Mesendoderm (in vitro differentiated cells): ENCODE results near the gene PCDHA2.

Experiments used
- DNase-seq: peaks from one replicate; pipeline ENCODE4 v3.0.0; 2013
- H2AK5ac ChIP-seq: 2 replicates; pipeline ENCODE4 v1.6.1; 2013; ENCODE audit warnings: low read length, inconsistent platforms
- H2BK120ac ChIP-seq: 2 replicates; pipeline ENCODE4 v1.6.1; 2013; ENCODE audit warnings: low read depth, mild to moderate bottlenecking, low read length, moderate library complexity, mixed read lengths
- H2BK15ac ChIP-seq: replicated peaks from 2 replicates; pipeline ENCODE4 v1.6.1; 2013; ENCODE audit warnings: low read depth, mild to moderate bottlenecking, moderate library complexity
- H2BK5ac ChIP-seq: 2 replicates; pipeline ENCODE4 v1.6.1; 2013; ENCODE audit warnings: low read length, inconsistent platforms
- H3K18ac ChIP-seq: 2 replicates; pipeline ENCODE4 v1.6.1; 2013; ENCODE audit warnings: mild to moderate bottlenecking, low read length, mixed read lengths
- H3K23ac ChIP-seq: one replicate; pipeline ENCODE4 v1.6.1; 2013; ENCODE audit warnings: low read length
- H3K27ac ChIP-seq: 2 replicates; pipeline ENCODE4 v1.5.1; 2013; ENCODE audit warnings: low read depth, mild to moderate bottlenecking, inconsistent platforms, low read length, moderate library complexity
- H3K27me3 ChIP-seq: 2 replicates; pipeline ENCODE4 v1.6.1; 2013; ENCODE audit warnings: low read length, control low read depth, mild to moderate bottlenecking, inconsistent platforms; ENCODE audit not compliant: insufficient read depth, poor library complexity
- H3K36me3 ChIP-seq: 2 replicates; pipeline ENCODE4 v1.6.1; 2013; ENCODE audit warnings: low read length, inconsistent platforms; ENCODE audit not compliant: control insufficient read depth, insufficient read depth
- H3K4ac ChIP-seq: one replicate; pipeline ENCODE4 v1.6.1; 2013; ENCODE audit warnings: low read depth, mild to moderate bottlenecking, low read length, moderate library complexity
- H3K4me1 ChIP-seq: 2 replicates; pipeline ENCODE4 v1.6.1; 2013; ENCODE audit warnings: low read depth, low read length, inconsistent platforms; ENCODE audit not compliant: control insufficient read depth
- H3K4me2 ChIP-seq: 2 replicates; pipeline ENCODE4 v1.6.1; 2013; ENCODE audit warnings: low read length
- H3K4me3 ChIP-seq: 2 replicates; pipeline ENCODE4 v1.5.1; 2013; ENCODE audit warnings: mild to moderate bottlenecking, low read length
- H3K56ac ChIP-seq: one replicate; pipeline ENCODE4 v1.6.1; 2013; ENCODE audit warnings: low read length
- H3K79me1 ChIP-seq: 2 replicates; pipeline ENCODE4 v1.6.1; 2013; ENCODE audit warnings: low read length, inconsistent platforms
- H3K79me2 ChIP-seq: 2 replicates; pipeline ENCODE4 v1.6.1; 2013; ENCODE audit warnings: mild to moderate bottlenecking, low read length; ENCODE audit not compliant: control insufficient read depth, insufficient read depth
- H3K9ac ChIP-seq: 2 replicates; pipeline ENCODE4 v1.6.1; 2013; ENCODE audit warnings: low read length, inconsistent platforms
- H4K5ac ChIP-seq: one replicate; pipeline ENCODE4 v1.6.1; 2013; ENCODE audit warnings: low read length
- H4K8ac ChIP-seq: one replicate; pipeline ENCODE4 v1.6.1; 2013; ENCODE audit warnings: low read depth, mild to moderate bottlenecking, control low read depth, low read length, moderate library complexity
- WGBS: extraction: QIAGEN DNeasy Blood & Tissue Kit; methylation state at CpG from one replicate; pipeline ENCODE4 v1.1.7; 2013; ENCODE audit warnings: low lambda C conversion rate, missing lambda C conversion rate; ENCODE audit not compliant: insufficient coverage; ENCODE audit errors: extremely low coverage; 5-methylcytosine and 5-hydroxymethylcytosine counted together

PCDHA2 gene

DNA sequence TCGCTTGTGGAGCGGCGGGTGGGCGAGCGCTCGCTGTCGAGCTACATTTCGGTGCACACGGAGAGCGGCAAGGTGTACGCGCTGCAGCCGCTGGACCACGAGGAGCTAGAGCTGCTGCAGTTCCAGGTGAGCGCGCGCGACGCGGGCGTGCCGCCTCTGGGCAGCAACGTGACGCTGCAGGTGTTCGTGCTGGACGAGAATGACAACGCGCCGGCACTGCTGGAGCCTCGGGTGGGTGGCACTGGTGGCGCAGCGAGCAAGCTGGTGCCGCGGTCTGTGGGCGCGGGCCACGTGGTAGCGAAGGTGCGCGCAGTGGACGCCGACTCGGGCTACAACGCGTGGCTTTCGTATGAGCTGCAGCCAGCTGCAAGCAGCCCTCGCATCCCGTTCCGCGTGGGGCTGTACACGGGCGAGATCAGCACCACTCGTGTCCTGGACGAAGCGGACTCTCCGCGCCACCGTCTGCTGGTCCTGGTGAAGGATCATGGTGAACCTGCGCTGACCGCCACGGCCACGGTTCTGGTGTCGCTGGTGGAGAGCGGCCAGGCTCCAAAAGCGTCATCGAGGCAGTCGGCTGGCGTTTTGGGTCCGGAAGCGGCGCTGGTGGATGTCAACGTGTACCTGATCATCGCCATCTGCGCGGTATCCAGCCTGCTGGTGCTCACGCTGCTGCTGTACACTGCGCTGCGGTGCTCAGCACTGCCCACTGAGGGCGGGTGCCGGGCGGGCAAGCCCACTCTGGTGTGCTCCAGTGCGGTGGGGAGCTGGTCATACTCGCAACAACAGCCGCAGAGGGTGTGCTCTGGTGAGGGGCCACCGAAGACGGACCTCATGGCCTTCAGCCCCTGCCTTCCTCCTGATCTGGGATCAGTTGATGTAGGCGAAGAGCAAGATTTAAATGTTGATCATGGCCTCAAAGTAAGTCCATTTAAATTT is 48.4 kb downstream of the PCDHA2 start:
- WGBS, result no CpG with 5 or more reads among the region's 87 CpGs
- Histone ChIP-seq H3K27me3 (no peaks in the 10 kb centered on the region), H3K9ac (no peak overlapping the region), H3K79me1 (no peaks in the 10 kb centered on the region), H3K23ac (no peak overlapping the region), H4K5ac (no peak overlapping the region), H3K4me3 (no peak overlapping the region), H3K27ac (no peak overlapping the region), H3K56ac (no peak overlapping the region), H3K4me1 (no peaks in the 10 kb centered on the region), H3K79me2 (no peaks in the 10 kb centered on the region), H2AK5ac (no peak overlapping the region), H2BK15ac (no peak overlapping the region), H4K8ac (no peak overlapping the region), H3K36me3 (no peaks in the 10 kb centered on the region), H2BK120ac (no peak overlapping the region), H3K4ac (no peak overlapping the region), H3K4me2 (no peak overlapping the region), H3K18ac (no peak overlapping the region), H2BK5ac (no peak overlapping the region)
- no peak for DNase-seq
